GM13977 (cell line): ENCODE data around the gene LPAR2.
A peak's percentile ranks its signal among the peaks of the same experiment; 100 is the strongest.

Source experiments
- DNase-seq: peaks from one replicate; pipeline ENCODE4 v3.0.0; 2012; ENCODE audit warnings: low spot score
- CTCF ChIP-seq: IDR thresholded peaks from 2 replicates; pipeline ENCODE4 v1.5.1; 2012; ENCODE audit warnings: mild to moderate bottlenecking, control low read depth; ENCODE audit not compliant: insufficient read depth; ENCODE audit errors: extremely low read depth, missing control alignments
- in situ Hi-C: fragments of 300-500 bp; cut with MboI; formaldehyde crosslinking; loops from one replicate; pipeline ENCODE4 v1.12.0; 2022; ENCODE audit warnings: low sequenced_read_pairs, low pct_unique_long_range_greater_than_20kb, mixed read lengths, inconsistent platforms; ENCODE audit not compliant: unreplicated experiment

Gene LPAR2

GRCh38 chr19:19657397-19657783 lies 29.4 kb upstream of the LPAR2 start:
- TF ChIP-seq CTCF: no peak
- in situ Hi-C loops: no loop called here
- DNase-seq: no peak

- DNase-seq: peak; percentile 10
- TF ChIP-seq CTCF: no peak
- in situ Hi-C loops: no loop called here
Measured at GRCh38 chr19:19656451-19657396, 28.7 kb upstream of the LPAR2 start.

GRCh38 chr19:19655641-19656343 lies 27.8 kb upstream of the LPAR2 start:
- TF ChIP-seq CTCF: no peak
- DNase-seq: peak; percentile 18
- in situ Hi-C loops: no loop called here

- peak; percentile 13 for DNase-seq
- in situ Hi-C loops: no loop called here
- TF ChIP-seq CTCF: no peak
Measured at GRCh38 chr19:19655051-19655594, 27.1 kb upstream of the LPAR2 start.

- in situ Hi-C loops: no loop called here
- no peak for DNase-seq
- no peak for TF ChIP-seq CTCF
Measured at GRCh38 chr19:19654441-19654840, 26.4 kb upstream of the LPAR2 start.

- no peak for TF ChIP-seq CTCF
- in situ Hi-C loops: no loop called here
- DNase-seq: no peak
Measured at GRCh38 chr19:19653597-19654147, 25.7 kb upstream of the LPAR2 start.
